ENCODE results near the gene EGFR. TPM values are rescaled to one million over a fixed set of nuclear protein-coding genes. Genes with fewer than 3 reads are reported as not detected.

Gene EGFR
- total RNA-seq, 1 experiment from 2014 or later: 448 TPM

DNA sequence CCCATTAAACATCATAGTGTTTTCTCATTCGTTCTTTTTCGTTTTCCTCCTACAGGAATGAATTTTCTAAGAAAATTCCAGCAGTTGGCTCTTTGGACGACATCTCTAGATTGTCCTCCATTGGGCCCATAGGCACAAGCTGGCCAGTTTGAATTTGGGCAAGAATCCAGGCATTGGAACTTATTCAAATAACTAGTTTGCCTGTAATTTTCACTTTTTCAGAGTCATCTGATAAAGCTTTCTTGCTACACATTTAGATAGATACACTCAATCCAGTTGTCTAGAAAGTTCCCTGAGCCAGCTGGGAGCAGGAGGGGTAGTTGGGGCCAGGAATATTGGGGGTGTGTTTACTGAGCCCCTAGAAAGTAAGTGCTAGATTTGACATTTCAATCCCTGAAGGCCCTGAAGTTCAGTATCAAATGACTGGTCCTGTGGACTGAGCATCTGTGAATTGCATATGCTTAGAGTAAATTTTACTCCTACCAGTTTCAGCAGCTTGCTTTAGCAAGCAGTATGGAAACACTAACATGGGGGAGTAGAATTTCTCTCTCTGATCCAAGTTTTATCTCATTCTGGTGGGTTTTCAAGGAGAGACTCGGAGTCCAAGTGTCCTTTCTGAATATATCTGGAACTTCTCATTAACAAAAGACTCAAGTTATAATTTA lies 5.2 kb downstream of the EGFR start:
- peaks cover 35% of the 10 kb centered on the region for H3K4me1 Mint-ChIP-seq (ENCODE audit: insufficient read depth, unreplicated experiment)
- TF ChIP-seq CTCF (IDR thresholded peaks at IDR 0.05; ENCODE audit: unreplicated experiment): no peak
- H3K27me3 Mint-ChIP-seq (ENCODE audit: insufficient read depth, unreplicated experiment): no peaks in the 10 kb centered on the region
- H3K4me3 Mint-ChIP-seq (ENCODE audit: unreplicated experiment): peak overlapping the region; percentile 86
- H3K9me3 Mint-ChIP-seq (ENCODE audit: unreplicated experiment): no peaks in the 10 kb centered on the region
- BruUV-seq (replicated peaks): no TSS peak
- CTCF ChIA-PET: interaction anchor here (0.6 to 6.8 kb wide), 7 partner anchors 97 to 250 kb away, joined by 3 to 39 read pairs (median 3); no protein-coding TSS in a partner anchor
- H3K36me3 Mint-ChIP-seq (ENCODE audit: insufficient read depth, unreplicated experiment): peaks cover 87% of the 10 kb centered on the region
- H3K27ac Mint-ChIP-seq (ENCODE audit: low read depth, unreplicated experiment): peak overlapping the region; percentile 57
- POLR2A ChIA-PET: interaction anchor here (0.6 to 9.3 kb wide), 15 partner anchors 10 to 250 kb away, joined by 3 to 170 read pairs (median 4); no protein-coding TSS in a partner anchor
- DNase-seq (ENCODE audit: unreplicated experiment): no peak
- intact Hi-C loops (cut with micrococcal nuclease): loop anchor here (2.0 to 10.0 kb wide), 4 partner anchors 29 to 252 kb away; no protein-coding TSS in a partner anchor

GRCh38 chr7:55024776-55025175 lies 6.0 kb downstream of the EGFR start:
- CTCF ChIA-PET: interaction anchor here (0.6 to 6.8 kb wide), 6 partner anchors 95 to 250 kb away, joined by 3 to 39 read pairs (median 3); no protein-coding TSS in a partner anchor
- H3K9me3 Mint-ChIP-seq (ENCODE audit: unreplicated experiment): no peaks in the 10 kb centered on the region
- POLR2A ChIA-PET: interaction anchor here (0.6 to 9.3 kb wide), 15 partner anchors 10 to 250 kb away, joined by 3 to 170 read pairs (median 4); no protein-coding TSS in a partner anchor
- peak overlapping the region; percentile 7 for H3K27ac Mint-ChIP-seq (ENCODE audit: low read depth, unreplicated experiment)
- BruUV-seq (replicated peaks): no TSS peak
- H3K36me3 Mint-ChIP-seq (ENCODE audit: insufficient read depth, unreplicated experiment): peaks cover 93% of the 10 kb centered on the region
- H3K27me3 Mint-ChIP-seq (ENCODE audit: insufficient read depth, unreplicated experiment): no peaks in the 10 kb centered on the region
- DNase-seq (ENCODE audit: unreplicated experiment): peak; percentile 30
- H3K4me3 Mint-ChIP-seq (ENCODE audit: unreplicated experiment): no peak overlapping the region
- peaks cover 37% of the 10 kb centered on the region for H3K4me1 Mint-ChIP-seq (ENCODE audit: insufficient read depth, unreplicated experiment)
- TF ChIP-seq CTCF (IDR thresholded peaks at IDR 0.05; ENCODE audit: unreplicated experiment): no peak
- intact Hi-C loops (cut with micrococcal nuclease): loop anchor here (5.0 to 10.0 kb wide), 3 partner anchors 63 to 252 kb away; no protein-coding TSS in a partner anchor

DNA sequence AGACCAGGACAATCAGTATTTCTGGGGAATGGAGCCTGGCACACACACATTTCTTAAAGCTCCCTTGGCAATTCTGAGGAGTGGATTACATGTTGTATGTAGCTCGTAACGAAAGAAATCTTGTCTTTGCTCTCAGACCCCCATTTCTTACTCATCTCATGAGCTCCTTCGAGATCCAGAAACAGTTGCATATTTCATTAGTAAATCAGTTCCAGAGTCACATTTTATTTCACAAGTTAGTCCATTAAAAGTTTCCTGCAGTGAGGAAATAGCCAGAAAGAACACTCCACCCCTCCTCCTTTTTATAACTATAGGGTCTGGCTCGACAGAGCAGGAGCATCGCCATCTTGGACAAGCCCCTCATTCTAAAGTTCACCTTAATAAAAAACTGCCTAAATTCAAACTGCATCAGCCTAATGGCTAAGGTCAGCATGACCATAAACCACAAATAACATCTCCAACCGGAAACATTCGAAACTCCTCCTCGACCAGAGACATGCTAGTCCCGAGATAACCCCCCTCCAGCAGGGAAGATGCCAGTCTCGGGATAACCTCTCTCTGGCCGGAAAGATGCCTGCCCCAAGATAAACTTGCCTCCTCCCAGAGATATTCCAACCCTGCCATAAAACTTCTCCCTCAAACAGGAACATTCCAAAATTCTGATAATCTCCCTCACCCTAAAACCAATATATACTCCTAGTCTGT lies 7.4 kb downstream of the EGFR start:
- no TSS peak for BruUV-seq (replicated peaks)
- CTCF ChIA-PET: interaction anchor here (0.6 to 6.8 kb wide), 6 partner anchors 80 to 252 kb away, joined by 3 to 39 read pairs (median 4); no protein-coding TSS in a partner anchor
- H3K4me1 Mint-ChIP-seq (ENCODE audit: insufficient read depth, unreplicated experiment): peaks cover 49% of the 10 kb centered on the region

More for the DNA sequence above, 7.4 kb downstream of the EGFR start:
- Mint-ChIP-seq H3K27ac (ENCODE audit: low read depth, unreplicated experiment) (peak overlapping the region; percentile 89), H3K9me3 (ENCODE audit: unreplicated experiment) (no peaks in the 10 kb centered on the region), H3K4me3 (ENCODE audit: unreplicated experiment) (peak overlapping the region; percentile 41), H3K27me3 (ENCODE audit: insufficient read depth, unreplicated experiment) (no peaks in the 10 kb centered on the region), H3K36me3 (ENCODE audit: insufficient read depth, unreplicated experiment) (peaks cover 95% of the 10 kb centered on the region)
- intact Hi-C loops (cut with micrococcal nuclease): loop anchor here (10.0 kb wide), 1 partner anchor 151 kb away; no protein-coding TSS in a partner anchor
- POLR2A ChIA-PET: interaction anchor here (0.6 to 8.7 kb wide), 14 partner anchors 8 to 370 kb away, joined by 3 to 170 read pairs (median 4); no protein-coding TSS in a partner anchor
- no peak for TF ChIP-seq CTCF (IDR thresholded peaks at IDR 0.05; ENCODE audit: unreplicated experiment)
- no peak for DNase-seq (ENCODE audit: unreplicated experiment)
